Keratinocyte (primary cell): Measurements from ENCODE around the gene SLC12A8. TPM values are rescaled to one million over a fixed set of nuclear protein-coding genes. Genes with fewer than 3 reads are reported as not detected.

Experiments used
- DNase-seq: peaks from one replicate; pipeline ENCODE4 v3.0.0-alpha.2; 2011; ENCODE audit warnings: low read depth, missing footprints, low spot score
- FAIRE-seq: peaks from 2 replicates; lab custom pipeline; 2011; peaks lifted over from hg19 to GRCh38; lab: Jason Lieb, UNC
- H2AFZ ChIP-seq: 2 replicates; pipeline ENCODE4 v1.6.0; 2012; ENCODE audit warnings: low read length, control low read depth, inconsistent platforms; ENCODE audit not compliant: control insufficient read depth
- H3K27ac ChIP-seq: 2 replicates; pipeline ENCODE4 v1.5.1; 2011; ENCODE audit warnings: low read length; ENCODE audit not compliant: control insufficient read depth, insufficient read depth
- H3K27me3 ChIP-seq: 3 replicates; pipeline ENCODE4 v1.6.0; 2011; ENCODE audit warnings: low read length; ENCODE audit not compliant: control insufficient read depth, insufficient read depth; ENCODE audit errors: extremely low read depth
- H3K36me3 ChIP-seq, 2 experiments: 2 replicates in 1 of 2; 3 replicates in 1 of 2; pipeline ENCODE4 v1.5.1; 2011; ENCODE audit warnings: low read length in 2 of 2, mild to moderate bottlenecking in 1 of 2; ENCODE audit not compliant: control insufficient read depth in 2 of 2, insufficient read depth in 2 of 2; ENCODE audit errors: extremely low read depth in 1 of 2
- H3K4me1 ChIP-seq: 3 replicates; pipeline ENCODE4 v1.5.1; 2011; ENCODE audit warnings: low read length; ENCODE audit not compliant: control insufficient read depth, insufficient read depth; ENCODE audit errors: extremely low read depth
- H3K4me2 ChIP-seq: 3 replicates; pipeline ENCODE4 v1.6.0; 2011; ENCODE audit warnings: low read depth, low read length; ENCODE audit not compliant: control insufficient read depth, insufficient read depth; ENCODE audit errors: extremely low read depth
- H3K4me3 ChIP-seq, 3 experiments: fragments of 200-600 bp in 1 of 3; sonication (generic) in 1 of 3; 2 replicates in 2 of 3; 3 replicates in 1 of 3; pipeline ENCODE4 v1.5.1; 2011 to 2016; ENCODE audit warnings: low read length in 3 of 3, mild to moderate bottlenecking in 3 of 3, control low read depth in 2 of 3, inconsistent platforms in 1 of 3, low read depth in 1 of 3, mixed read lengths in 1 of 3, mixed run types in 1 of 3, moderate library complexity in 1 of 3; ENCODE audit not compliant: control insufficient read depth in 2 of 3, insufficient read depth in 2 of 3; ENCODE audit errors: extremely low read depth in 1 of 3
- H3K79me2 ChIP-seq: 2 replicates; pipeline ENCODE4 v1.6.0; 2012; ENCODE audit warnings: low read length; ENCODE audit not compliant: control insufficient read depth, insufficient read depth
- H3K9ac ChIP-seq: 3 replicates; pipeline ENCODE4 v1.6.0; 2011; ENCODE audit warnings: low read length; ENCODE audit not compliant: control insufficient read depth, insufficient read depth; ENCODE audit errors: extremely low read depth
- H3K9me1 ChIP-seq: 3 replicates; pipeline ENCODE4 v1.6.0; 2011; ENCODE audit warnings: low read length; ENCODE audit not compliant: control insufficient read depth, insufficient read depth; ENCODE audit errors: extremely low read depth
- H3K9me3 ChIP-seq: 2 replicates; pipeline ENCODE4 v1.5.1; 2012; ENCODE audit warnings: low read depth, low read length; ENCODE audit not compliant: control insufficient read depth
- H4K20me1 ChIP-seq: 3 replicates; pipeline ENCODE4 v1.6.0; 2011; ENCODE audit warnings: low read length; ENCODE audit not compliant: control insufficient read depth, insufficient read depth; ENCODE audit errors: extremely low read depth
- CTCF ChIP-seq, 3 experiments: IDR thresholded peaks in 1 of 3; conservative IDR thresholded peaks in 1 of 3; optimal IDR thresholded peaks in 1 of 3; 2 replicates in 2 of 3; 3 replicates in 1 of 3; pipeline versions ENCODE3 to v1.5.1; 2011; ENCODE audit warnings: low read length in 3 of 3, mild to moderate bottlenecking in 3 of 3, moderate library complexity in 2 of 3, control low read depth in 1 of 3, inconsistent platforms in 1 of 3; ENCODE audit not compliant: insufficient read depth in 2 of 3; ENCODE audit errors: extremely low read depth in 1 of 3
- EZH2 ChIP-seq: IDR thresholded peaks from one replicate; pipeline ENCODE4 v1.6.1; 2012; ENCODE audit warnings: inconsistent platforms, mild to moderate bottlenecking, low read length, moderate library complexity
- dilution Hi-C: fragments of 300-500 bp; cut with MboI; formaldehyde crosslinking; loops from one replicate; pipeline ENCODE4 v1.7.0; 2020; ENCODE audit warnings: low sequenced_read_pairs; ENCODE audit not compliant: extremely low pct_ligation_motif_present
- polyA plus RNA-seq, 5 experiments: library from polyadenylated mRNA; depleted of rRNA in 3 of 5; stranded (reverse) in 3 of 5; stranded (forward) in 1 of 5; unstranded in 1 of 5; fragments of >200 nt; gene quantifications; 1 replicate in 1 of 5; 2 replicates in 3 of 5; 3 replicates in 1 of 5; pipeline versions ENCODE4 v1.2.1 to v1.2.3, GENCODE V29; 2011 to 2012; ENCODE audit warnings: missing spikeins in 2 of 5, low read depth in 1 of 5, low replicate concordance in 1 of 5

Gene SLC12A8
- polyA plus RNA-seq, 1 donor (not counting 4 experiments of a cell fraction or from before 2014, with no cell fraction given), result 6.9 TPM

GRCh38 chr3:125145751-125146475 lies 66.6 kb downstream of the SLC12A8 start:
- no peak overlapping the region for H3K9ac ChIP-seq
- no peak overlapping the region for H3K27ac ChIP-seq
- no peaks in the 10 kb centered on the region for H3K9me3 ChIP-seq
- H3K4me2 ChIP-seq, result no peak overlapping the region
- H3K27me3 ChIP-seq, result no peaks in the 10 kb centered on the region
- dilution Hi-C loops, result no loop called here
- H3K4me3 ChIP-seq, result no peak overlapping the region
- H4K20me1 ChIP-seq, result no peaks in the 10 kb centered on the region
- no peaks in the 10 kb centered on the region for H3K9me1 ChIP-seq
- DNase-seq (no peak), FAIRE-seq (no peak)
- H3K36me3 ChIP-seq, result no peaks in the 10 kb centered on the region
- TF ChIP-seq CTCF (optimal IDR thresholded peaks at IDR 0.05 in 1 of 3, IDR thresholded peaks at IDR 0.05 in 1 of 3, conservative IDR thresholded peaks at IDR 0.05 in 1 of 3; ENCODE audit: extremely low read depth in 1 of 3, insufficient read depth in 2 of 3, low read length in 3 of 3) (no peak), EZH2 (no peak)
- no peaks in the 10 kb centered on the region for H3K79me2 ChIP-seq
- H3K4me1 ChIP-seq, result peaks cover 4% of the 10 kb centered on the region
- no peak overlapping the region for H2AFZ ChIP-seq

- Histone ChIP-seq H4K20me1 (no peaks in the 10 kb centered on the region), H3K27me3 (no peaks in the 10 kb centered on the region), H3K4me3 (no peak overlapping the region), H3K9ac (no peak overlapping the region), H2AFZ (no peak overlapping the region), H3K9me3 (no peaks in the 10 kb centered on the region), H3K4me1 (peaks cover 14% of the 10 kb centered on the region), H3K36me3 (no peaks in the 10 kb centered on the region), H3K9me1 (no peaks in the 10 kb centered on the region), H3K79me2 (no peaks in the 10 kb centered on the region), H3K27ac (no peak overlapping the region), H3K4me2 (no peak overlapping the region)
- FAIRE-seq (no peak), DNase-seq (no peak)
- TF ChIP-seq CTCF (optimal IDR thresholded peaks at IDR 0.05 in 1 of 3, IDR thresholded peaks at IDR 0.05 in 1 of 3, conservative IDR thresholded peaks at IDR 0.05 in 1 of 3; ENCODE audit: extremely low read depth in 1 of 3, insufficient read depth in 2 of 3, low read length in 3 of 3) (no peak), EZH2 (no peak)
- dilution Hi-C loops, result no loop called here
Observed at GRCh38 chr3:125144653-125145314, 67.8 kb downstream of the SLC12A8 start.
